WTC11 (cell line): ENCODE measurements around the gene ZNF577.

ENCODE experiments used
- ARID4B ChIP-seq: sonication (generic); formaldehyde crosslinking; IDR thresholded peaks from 2 replicates; pipeline ENCODE4 v1.8.0; 2023; ENCODE audit warnings: missing genetic modification reagents, mild to moderate bottlenecking, borderline replicate concordance
- ATF1 ChIP-seq: sonication (generic); formaldehyde crosslinking; IDR thresholded peaks from 2 replicates; pipeline ENCODE4 v1.8.1; 2023; ENCODE audit warnings: mild to moderate bottlenecking, moderate library complexity, missing genetic modification reagents
- ATF3 ChIP-seq: sonication (generic); formaldehyde crosslinking; conservative IDR thresholded peaks from 2 replicates; pipeline ENCODE4 v1.8.1; 2022; ENCODE audit warnings: mild to moderate bottlenecking, missing genetic modification reagents
- CTCF ChIP-seq: fragments of 200-600 bp; IDR thresholded peaks from 2 replicates; pipeline ENCODE4 v1.8.0; 2022; ENCODE audit warnings: antibody characterized with exemption
- ELF4 ChIP-seq: sonication (generic); formaldehyde crosslinking; IDR thresholded peaks from 2 replicates; pipeline ENCODE4 v1.8.1; 2022; ENCODE audit warnings: low read depth, mild to moderate bottlenecking, moderate library complexity, missing genetic modification reagents
- IRF2 ChIP-seq: sonication (generic); formaldehyde crosslinking; IDR thresholded peaks from 2 replicates; pipeline ENCODE4 v1.8.0; 2022; ENCODE audit warnings: low read depth, missing genetic modification reagents, borderline replicate concordance
- MXD4 ChIP-seq: fragments of 250-450 bp; sonication (Bioruptor Pico); IDR thresholded peaks from 2 replicates; pipeline ENCODE4 v1.8.0; 2021; ENCODE audit warnings: mild to moderate bottlenecking, moderate library complexity, borderline replicate concordance
- NR1H2 ChIP-seq: sonication (generic); formaldehyde crosslinking; IDR thresholded peaks from 2 replicates; pipeline ENCODE4 v1.9.0; 2021; ENCODE audit warnings: mild to moderate bottlenecking, moderate library complexity, missing genetic modification reagents
- NR3C1 ChIP-seq: sonication (generic); formaldehyde crosslinking; conservative IDR thresholded peaks from 2 replicates; pipeline ENCODE4 v1.8.1; 2023; ENCODE audit warnings: low read depth, mild to moderate bottlenecking, missing genetic modification reagents
- SOX15 ChIP-seq: fragments of 250-450 bp; sonication (Bioruptor Pico); IDR thresholded peaks from 2 replicates; pipeline ENCODE4 v1.9.0; 2021; ENCODE audit warnings: mild to moderate bottlenecking
- TCF7 ChIP-seq: sonication (generic); formaldehyde crosslinking; IDR thresholded peaks from 2 replicates; pipeline ENCODE4 v1.8.0; 2022; ENCODE audit warnings: mild to moderate bottlenecking, low read depth, missing genetic modification reagents, moderate library complexity
- TEAD4 ChIP-seq: sonication (generic); formaldehyde crosslinking; IDR thresholded peaks from 2 replicates; pipeline ENCODE4 v1.8.0; 2022; ENCODE audit warnings: mild to moderate bottlenecking, missing genetic modification reagents
- ZNF416 ChIP-seq: fragments of 250-450 bp; sonication (Bioruptor Pico); IDR thresholded peaks from 2 replicates; pipeline ENCODE4 v1.9.0; 2021; ENCODE audit warnings: mild to moderate bottlenecking, inconsistent platforms
- ZNF423 ChIP-seq: fragments of 250-450 bp; sonication (Bioruptor Pico); IDR thresholded peaks from 2 replicates; pipeline ENCODE4 v2.1.2; 2022; ENCODE audit warnings: mild to moderate bottlenecking, moderate library complexity

- TF ChIP-seq CTCF (no peak), ZNF423 (CRISPR knock-in tag) (no peak), MXD4 (CRISPR knock-in tag) (no peak), NR3C1 (CRISPR knock-in tag) (no peak), TEAD4 (CRISPR knock-in tag) (no peak), NR1H2 (no peak), ARID4B (CRISPR knock-in tag) (no peak), SOX15 (CRISPR knock-in tag) (no peak), ELF4 (CRISPR knock-in tag) (no peak), TCF7 (CRISPR knock-in tag) (no peak), ATF1 (CRISPR knock-in tag) (no peak), IRF2 (no peak), ATF3 (no peak), ZNF416 (CRISPR knock-in tag) (no peak)
Measured at GRCh38 chr19:51926426-51926783, 38.7 kb upstream of the ZNF577 start.
